Spleen (tissue), 7 donors: Measurements from ENCODE around the gene MYBPC1.

ENCODE experiments used
- CTCF ChIP-seq, 11 experiments: fragments of 200-600 bp in 7 of 11; fragments of 450-650 bp in 4 of 11; sonication (generic) in 4 of 11; IDR thresholded peaks in 8 of 11; conservative IDR thresholded peaks in 3 of 11; 1 replicate in 7 of 11; 2 replicates in 4 of 11; pipeline versions ENCODE4 v1.4.0 to v1.8.0; 2016 to 2021; ENCODE audit warnings: antibody characterized with exemption in 11 of 11, inconsistent platforms in 4 of 11, mild to moderate bottlenecking in 1 of 11
- POLR2A ChIP-seq, 3 donors: fragments of 450-650 bp; IDR thresholded peaks; one replicate each; pipeline ENCODE4 v1.5.1; 2017; ENCODE audit warnings: antibody characterized with exemption in 3 of 3, mild to moderate bottlenecking in 1 of 3
- donor health status: DM: no; HTN: no; CAD: no; lungs with moderate emphysema.
- donor health status: DM: no; HTN: no; CAD: no.
- donor health status: DM: no; HTN: no; CAD: no.

- TF ChIP-seq CTCF (IDR thresholded peaks at IDR 0.05 in 8 of 11, conservative IDR thresholded peaks at IDR 0.05 in 3 of 11), result no peak
- TF ChIP-seq POLR2A (IDR thresholded peaks at IDR 0.05), result no peak
Observed at GRCh38 chr12:101581190-101581589, 13.6 kb upstream of the MYBPC1 start.
